Fibroblast of skin of right quadriceps (primary cell): Measurements from ENCODE around the gene TCF19.

Experiments
- DNase-seq: peaks from one replicate; pipeline ENCODE4 v3.0.0-alpha.2; 2013

Gene TCF19

DNA sequence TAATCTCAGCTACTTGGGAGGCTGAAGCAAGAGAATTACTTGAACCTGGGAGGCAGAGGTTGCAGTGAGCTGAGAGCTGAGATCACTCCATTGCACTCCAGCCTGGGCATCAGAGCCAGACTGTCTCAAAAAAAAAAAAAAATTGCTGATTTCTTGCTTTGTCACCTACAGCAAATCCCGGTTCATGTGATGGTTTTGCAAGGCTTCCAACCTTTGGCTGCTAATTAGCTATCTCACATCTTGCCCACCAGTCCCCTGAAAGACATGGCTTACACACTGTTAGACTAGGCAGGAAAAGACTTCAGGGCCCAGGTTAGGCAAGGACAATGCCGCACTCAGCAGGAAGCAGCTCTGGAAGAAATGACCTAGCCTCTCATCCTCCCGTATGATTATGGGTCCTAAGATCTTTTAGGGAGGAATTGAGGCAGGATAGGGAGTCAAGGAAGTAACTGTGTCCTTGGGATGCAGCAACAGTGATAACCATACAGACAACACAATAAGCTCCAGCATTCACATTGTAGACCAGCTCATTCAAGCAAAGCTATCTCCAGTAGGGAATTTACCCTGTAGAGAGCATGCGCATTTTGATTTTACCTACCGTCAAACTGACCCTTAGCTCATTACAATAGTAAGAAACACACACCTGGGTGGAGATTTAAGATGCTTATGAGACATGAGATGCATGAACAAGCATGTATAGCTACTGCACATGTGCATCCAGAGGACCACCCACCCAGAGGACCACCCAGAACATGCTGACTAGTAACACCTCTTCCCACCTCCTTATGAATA, 52.5 kb downstream of the TCF19 start:
- no peak for DNase-seq
